Type B pancreatic cell (in vitro differentiated cells): ENCODE results near the gene TEX12. TPM values are rescaled to one million over a fixed set of nuclear protein-coding genes. Genes with fewer than 3 reads are reported as not detected.
A peak's percentile ranks its signal among the peaks of the same experiment; 100 is the strongest.

ENCODE experiments used
- DNase-seq: peaks from one replicate; pipeline ENCODE4 v3.0.0; 2021; ENCODE audit warnings: mixed read lengths; ENCODE audit not compliant: unreplicated experiment; ENCODE audit errors: extremely low spot score
- H3K27ac Mint-ChIP-seq: 2 replicates; pipeline ENCODE4 v1.8.0; 2021; ENCODE audit warnings: mild to moderate bottlenecking, mixed read lengths
- H3K27me3 Mint-ChIP-seq: 2 replicates; pipeline ENCODE4 v1.8.0; 2021; ENCODE audit warnings: mixed read lengths
- H3K36me3 Mint-ChIP-seq: 2 replicates; pipeline ENCODE4 v1.8.0; 2021; ENCODE audit warnings: mixed read lengths
- H3K4me1 Mint-ChIP-seq: one replicate; pipeline ENCODE4 v1.8.0; 2021; ENCODE audit warnings: mixed read lengths; ENCODE audit not compliant: unreplicated experiment
- H3K4me3 Mint-ChIP-seq: 2 replicates; pipeline ENCODE4 v1.8.0; 2021; ENCODE audit warnings: mild to moderate bottlenecking, mixed read lengths
- H3K9me3 Mint-ChIP-seq: 2 replicates; pipeline ENCODE4 v1.8.0; 2021; ENCODE audit warnings: mixed read lengths
- total RNA-seq: library from RNA; stranded (reverse); gene quantifications from 2 replicates; pipeline ENCODE4 v1.2.1, GENCODE V29; 2021; ENCODE audit warnings: low replicate concordance
- TF ChIP-seq, protein P1 (sequence below): fragments of 200-600 bp; sonication (generic); conservative IDR thresholded peaks from 2 replicates; pipeline ENCODE4 v1.5.0; 2021; ENCODE audit warnings: antibody characterized with exemption, mild to moderate bottlenecking

Gene TEX12
- total RNA-seq, 1 donor from 2014 or later = not detected

DNA sequence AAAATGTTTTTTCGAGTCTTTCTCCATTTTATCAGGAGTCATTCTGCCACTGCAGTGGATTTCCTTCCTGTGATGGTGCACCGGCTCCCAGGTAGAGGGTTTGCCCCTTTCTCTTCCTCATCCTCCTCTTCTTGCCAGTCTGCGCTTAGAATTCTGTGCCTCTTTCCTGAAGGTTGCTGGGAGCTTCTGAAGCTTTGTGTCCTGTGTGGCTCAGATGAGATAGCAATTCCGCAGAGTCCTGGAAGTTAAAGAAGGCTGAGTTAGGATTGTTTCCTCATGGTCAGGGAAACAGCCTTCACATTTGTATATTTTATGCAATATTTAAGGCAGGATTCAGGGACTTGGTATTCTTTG, 8.4 kb downstream of the TEX12 start:
- TF ChIP-seq, protein P1, sequence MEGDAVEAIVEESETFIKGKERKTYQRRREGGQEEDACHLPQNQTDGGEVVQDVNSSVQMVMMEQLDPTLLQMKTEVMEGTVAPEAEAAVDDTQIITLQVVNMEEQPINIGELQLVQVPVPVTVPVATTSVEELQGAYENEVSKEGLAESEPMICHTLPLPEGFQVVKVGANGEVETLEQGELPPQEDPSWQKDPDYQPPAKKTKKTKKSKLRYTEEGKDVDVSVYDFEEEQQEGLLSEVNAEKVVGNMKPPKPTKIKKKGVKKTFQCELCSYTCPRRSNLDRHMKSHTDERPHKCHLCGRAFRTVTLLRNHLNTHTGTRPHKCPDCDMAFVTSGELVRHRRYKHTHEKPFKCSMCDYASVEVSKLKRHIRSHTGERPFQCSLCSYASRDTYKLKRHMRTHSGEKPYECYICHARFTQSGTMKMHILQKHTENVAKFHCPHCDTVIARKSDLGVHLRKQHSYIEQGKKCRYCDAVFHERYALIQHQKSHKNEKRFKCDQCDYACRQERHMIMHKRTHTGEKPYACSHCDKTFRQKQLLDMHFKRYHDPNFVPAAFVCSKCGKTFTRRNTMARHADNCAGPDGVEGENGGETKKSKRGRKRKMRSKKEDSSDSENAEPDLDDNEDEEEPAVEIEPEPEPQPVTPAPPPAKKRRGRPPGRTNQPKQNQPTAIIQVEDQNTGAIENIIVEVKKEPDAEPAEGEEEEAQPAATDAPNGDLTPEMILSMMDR = no peak
- peak overlapping the region; percentile 85 for H3K27ac Mint-ChIP-seq
- peaks cover 3% of the 10 kb centered on the region for H3K27me3 Mint-ChIP-seq
- peaks cover 17% of the 10 kb centered on the region for H3K4me1 Mint-ChIP-seq
- H3K4me3 Mint-ChIP-seq = peak overlapping the region; percentile 82
- no peaks in the 10 kb centered on the region for H3K9me3 Mint-ChIP-seq
- DNase-seq = no peak
- no peaks in the 10 kb centered on the region for H3K36me3 Mint-ChIP-seq

DNA sequence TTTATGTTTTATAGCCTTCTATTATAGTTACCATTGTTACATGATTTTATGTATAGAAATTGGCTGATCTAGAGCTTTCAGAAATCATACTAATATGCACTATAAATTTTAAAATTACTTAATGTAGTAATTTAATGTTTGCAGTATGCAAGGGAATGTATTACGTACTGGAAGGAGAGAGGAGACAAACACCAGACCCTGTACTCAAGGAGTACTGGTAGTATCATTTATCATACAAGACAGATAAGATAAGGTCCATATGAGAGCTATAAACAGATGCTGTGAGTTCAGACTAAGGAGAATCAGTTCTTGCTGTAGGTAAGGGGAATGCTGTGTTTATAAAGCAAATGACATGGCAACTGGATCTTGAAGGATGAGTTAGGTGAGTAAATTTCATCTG, 8.9 kb downstream of the TEX12 start:
- no peak for DNase-seq
- H3K36me3 Mint-ChIP-seq = no peaks in the 10 kb centered on the region
- no peaks in the 10 kb centered on the region for H3K9me3 Mint-ChIP-seq
- H3K27me3 Mint-ChIP-seq = peaks cover 3% of the 10 kb centered on the region
- TF ChIP-seq, protein P1 = no peak
- H3K27ac Mint-ChIP-seq = peak overlapping the region; percentile 85
- peaks cover 17% of the 10 kb centered on the region for H3K4me1 Mint-ChIP-seq
- H3K4me3 Mint-ChIP-seq = peak overlapping the region; percentile 82

DNA sequence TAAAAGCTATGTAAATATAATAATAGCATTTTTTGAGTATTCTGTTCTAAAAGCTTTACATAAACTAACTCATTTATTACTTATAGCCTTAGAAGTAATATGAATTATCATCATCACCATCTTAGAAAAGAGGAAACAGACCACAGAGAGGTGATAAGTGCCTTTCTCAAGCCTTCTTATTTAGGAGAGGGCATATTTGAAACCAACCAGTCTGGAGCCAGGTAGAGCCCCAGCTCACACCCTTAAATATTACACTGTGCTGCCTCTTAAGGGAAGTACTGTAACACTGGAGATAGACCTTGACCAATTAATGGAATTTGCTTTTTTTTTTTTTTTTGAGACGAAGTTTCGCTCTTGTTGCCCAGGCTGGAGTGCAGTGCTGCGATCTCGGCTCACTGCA, 10.4 kb downstream of the TEX12 start:
- TF ChIP-seq, protein P1 = no peak
- peaks cover 3% of the 10 kb centered on the region for H3K27me3 Mint-ChIP-seq
- H3K27ac Mint-ChIP-seq = no peak overlapping the region
- H3K4me3 Mint-ChIP-seq = no peak overlapping the region
- H3K4me1 Mint-ChIP-seq = peaks cover 17% of the 10 kb centered on the region
- no peaks in the 10 kb centered on the region for H3K36me3 Mint-ChIP-seq
- no peak for DNase-seq
- H3K9me3 Mint-ChIP-seq = no peaks in the 10 kb centered on the region

DNA sequence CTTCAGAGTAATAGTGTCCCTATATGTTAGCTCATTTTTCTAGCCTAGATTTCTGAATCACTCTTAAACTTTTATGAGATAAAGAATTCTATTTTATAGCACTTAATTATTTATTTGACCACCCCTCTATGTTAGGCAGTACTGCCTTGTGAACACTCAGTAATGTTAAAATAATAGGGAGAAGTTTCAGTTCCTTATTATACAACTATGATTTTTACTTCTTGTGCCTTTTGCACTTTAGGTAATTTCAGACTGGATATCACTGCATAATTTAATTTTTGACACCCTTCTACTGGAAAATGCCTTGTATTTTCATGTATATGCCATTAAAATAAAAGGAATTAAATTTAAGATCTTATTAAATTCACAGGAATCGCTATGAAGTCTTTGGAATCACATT, 11.3 kb downstream of the TEX12 start:
- peaks cover 17% of the 10 kb centered on the region for H3K4me1 Mint-ChIP-seq

DNA sequence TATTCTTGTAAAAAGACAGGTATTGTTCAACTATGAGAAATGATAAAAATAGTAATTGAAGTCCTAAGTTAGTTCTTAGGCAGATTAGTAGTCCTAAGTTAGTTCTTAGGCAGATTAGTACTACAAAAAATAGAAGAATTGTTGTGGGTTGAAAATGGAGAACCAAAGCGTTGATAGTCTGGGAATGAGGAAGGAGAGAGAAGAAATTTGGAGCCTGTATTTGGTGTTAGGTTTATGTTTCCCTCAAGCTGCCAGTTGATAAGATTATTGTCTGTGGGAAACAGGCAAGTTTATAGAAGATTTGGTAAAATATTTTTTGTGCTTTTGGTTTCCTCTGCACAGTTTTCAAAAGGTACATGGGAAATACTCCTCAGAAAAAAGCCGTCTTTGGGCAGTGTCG, 11.8 kb downstream of the TEX12 start:
- TF ChIP-seq, protein P1 = no peak
- H3K9me3 Mint-ChIP-seq = no peaks in the 10 kb centered on the region
- peaks cover 3% of the 10 kb centered on the region for H3K27me3 Mint-ChIP-seq
- H3K27ac Mint-ChIP-seq = no peak overlapping the region
- no peaks in the 10 kb centered on the region for H3K36me3 Mint-ChIP-seq
- DNase-seq = no peak
- H3K4me3 Mint-ChIP-seq = no peak overlapping the region
- H3K4me1 Mint-ChIP-seq = peaks cover 17% of the 10 kb centered on the region

More for the DNA sequence above, 11.3 kb downstream of the TEX12 start:
- H3K36me3 Mint-ChIP-seq = no peaks in the 10 kb centered on the region
- H3K9me3 Mint-ChIP-seq = no peaks in the 10 kb centered on the region
- TF ChIP-seq, protein P1 = no peak
- DNase-seq = no peak
- H3K27me3 Mint-ChIP-seq = peaks cover 3% of the 10 kb centered on the region
- H3K4me3 Mint-ChIP-seq = no peak overlapping the region
- no peak overlapping the region for H3K27ac Mint-ChIP-seq

DNA sequence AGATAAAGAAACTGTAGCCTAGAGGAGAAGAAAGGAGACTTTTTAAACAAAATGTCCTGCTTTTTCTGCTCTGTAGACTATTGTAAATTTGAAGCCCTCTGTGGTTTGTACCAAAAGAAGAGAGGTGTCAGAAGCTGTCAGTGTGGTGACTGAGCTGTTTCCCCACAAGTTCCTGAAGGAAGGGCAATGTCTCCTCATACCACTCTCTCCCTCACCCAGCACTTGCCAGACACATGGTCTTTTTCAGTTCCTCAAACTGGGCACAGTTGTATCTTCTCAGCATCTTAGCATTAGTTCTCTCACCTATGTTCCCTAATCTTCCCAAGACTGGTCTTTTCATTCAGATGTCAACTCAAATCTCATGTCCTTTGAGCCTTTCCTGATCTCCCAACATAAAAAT, 12.4 kb downstream of the TEX12 start:
- H3K27ac Mint-ChIP-seq = no peak overlapping the region
- TF ChIP-seq, protein P1 = no peak

More for the DNA sequence above, 12.4 kb downstream of the TEX12 start:
- Mint-ChIP-seq H3K4me1 (peaks cover 16% of the 10 kb centered on the region), H3K4me3 (no peak overlapping the region), H3K36me3 (no peaks in the 10 kb centered on the region), H3K27me3 (peaks cover 3% of the 10 kb centered on the region), H3K9me3 (no peaks in the 10 kb centered on the region)
- DNase-seq = no peak
